HepG2 (cell line): ENCODE measurements around the gene UQCRHL. TPM values are rescaled to one million over a fixed set of nuclear protein-coding genes. Genes with fewer than 3 reads are reported as not detected.

Experiments used
- BRCA1 ChIP-seq: sonication (generic); formaldehyde crosslinking; IDR thresholded peaks from 2 replicates; pipeline ENCODE4 v1.4.0; 2020; ENCODE audit warnings: missing genetic modification reagents
- CENPX ChIP-seq: sonication (generic); formaldehyde crosslinking; IDR thresholded peaks from 2 replicates; pipeline ENCODE4 v1.9.0; 2021; ENCODE audit warnings: mild to moderate bottlenecking, missing genetic modification reagents, moderate library complexity
- HDAC2 ChIP-seq: sonication (generic); formaldehyde crosslinking; IDR thresholded peaks from 2 replicates; pipeline ENCODE4 v1.4.0; 2020; ENCODE audit warnings: missing genetic modification reagents
- KLF12 ChIP-seq: sonication (generic); formaldehyde crosslinking; IDR thresholded peaks from 2 replicates; pipeline ENCODE4 v1.4.0; 2020; ENCODE audit warnings: missing genetic modification reagents, borderline replicate concordance
- KMT2B ChIP-seq: IDR thresholded peaks from 2 replicates; pipeline ENCODE4 v1.6.1; 2016; ENCODE audit warnings: missing genetic modification reagents, missing compliant biosample characterization
- MED13 ChIP-seq: sonication (generic); formaldehyde crosslinking; IDR thresholded peaks from 2 replicates; pipeline ENCODE4 v1.5.0; 2020; ENCODE audit warnings: missing genetic modification reagents
- NKX3-1 ChIP-seq: sonication (generic); formaldehyde crosslinking; IDR thresholded peaks from 2 replicates; pipeline ENCODE4 v1.5.0; 2020; ENCODE audit warnings: missing genetic modification reagents
- RBM39 ChIP-seq: fragments of 200-400 bp; formaldehyde crosslinking; IDR thresholded peaks from one replicate; pipeline ENCODE4 v1.6.1; 2018; ENCODE audit warnings: antibody characterized with exemption, mild to moderate bottlenecking, low read depth, low read length; ENCODE audit not compliant: poor library complexity, severe bottlenecking
- RFX5 ChIP-seq: IDR thresholded peaks from 2 replicates; pipeline ENCODE4 v1.6.1; 2011; ENCODE audit warnings: low read depth, low read length, improper control_type of control experiment
- SALL2 ChIP-seq: sonication (generic); formaldehyde crosslinking; IDR thresholded peaks from 2 replicates; pipeline ENCODE4 v1.8.1; 2023; ENCODE audit warnings: mild to moderate bottlenecking, missing genetic modification reagents, inconsistent platforms
- SNRNP70 ChIP-seq: fragments of 200-400 bp; formaldehyde crosslinking; IDR thresholded peaks from 2 replicates; pipeline ENCODE4 v1.6.1; 2017; ENCODE audit warnings: mild to moderate bottlenecking, low read depth, low read length, moderate library complexity
- TRIM22 ChIP-seq: fragments of 450-650 bp; IDR thresholded peaks from 2 replicates; pipeline ENCODE4 v1.6.1; 2017
- ZBTB1 ChIP-seq: sonication (generic); formaldehyde crosslinking; IDR thresholded peaks from 2 replicates; pipeline ENCODE4 v1.4.0; 2020; ENCODE audit warnings: missing genetic modification reagents, borderline replicate concordance
- ZFP41 ChIP-seq: sonication (generic); formaldehyde crosslinking; IDR thresholded peaks from 2 replicates; pipeline ENCODE4 v1.4.0; 2020; ENCODE audit warnings: mild to moderate bottlenecking, missing genetic modification reagents, borderline replicate concordance
- ZNF263 ChIP-seq: sonication (generic); formaldehyde crosslinking; IDR thresholded peaks from 2 replicates; pipeline ENCODE4 v1.4.0; 2020; ENCODE audit warnings: missing genetic modification reagents
- ZNF30 ChIP-seq: sonication (generic); formaldehyde crosslinking; IDR thresholded peaks from 2 replicates; pipeline ENCODE4 v1.5.0; 2020; ENCODE audit warnings: mild to moderate bottlenecking, missing genetic modification reagents
- ZNF329 ChIP-seq: sonication (generic); formaldehyde crosslinking; IDR thresholded peaks from 2 replicates; pipeline ENCODE4 v1.9.0; 2021; ENCODE audit warnings: low read depth, mild to moderate bottlenecking, missing genetic modification reagents
- ZNF33A ChIP-seq: sonication (generic); formaldehyde crosslinking; IDR thresholded peaks from 2 replicates; pipeline ENCODE4 v1.5.1; 2020; ENCODE audit warnings: missing genetic modification reagents, mild to moderate bottlenecking, moderate library complexity, borderline replicate concordance
- ZNF530 ChIP-seq: sonication (generic); formaldehyde crosslinking; IDR thresholded peaks from 2 replicates; pipeline ENCODE4 v1.5.0; 2020; ENCODE audit warnings: low read depth, mild to moderate bottlenecking, missing genetic modification reagents
- ZNF547 ChIP-seq: sonication (generic); formaldehyde crosslinking; IDR thresholded peaks from 2 replicates; pipeline ENCODE4 v1.5.1; 2020; ENCODE audit warnings: mild to moderate bottlenecking, missing genetic modification reagents
- ZNF724P ChIP-seq: sonication (generic); formaldehyde crosslinking; IDR thresholded peaks from 2 replicates; pipeline ENCODE4 v1.8.0; 2022; ENCODE audit warnings: missing genetic modification reagents, borderline replicate concordance
- ZSCAN25 ChIP-seq: sonication (generic); formaldehyde crosslinking; IDR thresholded peaks from 2 replicates; pipeline ENCODE4 v1.8.0; 2022; ENCODE audit warnings: mild to moderate bottlenecking, missing genetic modification reagents
- ZSCAN31 ChIP-seq: sonication (generic); formaldehyde crosslinking; IDR thresholded peaks from 2 replicates; pipeline ENCODE4 v1.5.0; 2020; ENCODE audit warnings: low read depth, mild to moderate bottlenecking, missing genetic modification reagents
- polyA plus RNA-seq, 8 experiments: library from polyadenylated mRNA; depleted of rRNA in 3 of 8; stranded (reverse) in 7 of 8; unstranded in 1 of 8; fragments of >200 nt; fragmentation: Illumina TruSeq in 4 of 8; extraction: Trizol in 4 of 8; gene quantifications; 2 replicates each; pipeline versions ENCODE4 v1.2.1 to v1.2.3, GENCODE V29; 2011 to 2016; ENCODE audit warnings: low read depth in 4 of 8, missing spikeins in 1 of 8, mixed read lengths in 1 of 8; ENCODE audit not compliant: insufficient read depth in 1 of 8
- total RNA-seq, 5 experiments: library from RNA; depleted of rRNA; stranded (reverse); fragments of >200 nt; fragmentation: Illumina TruSeq; extraction: Trizol; gene quantifications; 2 replicates each; pipeline ENCODE4 v1.2.3, GENCODE V29; 2016; ENCODE audit warnings: low read depth in 1 of 5
- TF ChIP-seq, protein P1 (sequence below), 2 experiments: sonication (generic) in 1 of 2; formaldehyde crosslinking in 1 of 2; IDR thresholded peaks; 2 replicates each; pipeline versions ENCODE4 v1.4.0 to v1.6.1; 2016 to 2020; ENCODE audit warnings: borderline replicate concordance in 1 of 2, low read depth in 1 of 2, mild to moderate bottlenecking in 1 of 2, missing genetic modification reagents in 1 of 2
- TF ChIP-seq, protein P2 (sequence below): sonication (generic); formaldehyde crosslinking; conservative IDR thresholded peaks from 2 replicates; pipeline ENCODE4 v1.8.0; 2022; ENCODE audit warnings: missing genetic modification reagents

Gene UQCRHL
- total and polyA plus RNA-seq, 2 of the 13 experiments (the other 11 are each of a cell fraction or from before 2014, with no cell fraction given) = 1.8 to 2.3 TPM

- TF ChIP-seq, protein P1, sequence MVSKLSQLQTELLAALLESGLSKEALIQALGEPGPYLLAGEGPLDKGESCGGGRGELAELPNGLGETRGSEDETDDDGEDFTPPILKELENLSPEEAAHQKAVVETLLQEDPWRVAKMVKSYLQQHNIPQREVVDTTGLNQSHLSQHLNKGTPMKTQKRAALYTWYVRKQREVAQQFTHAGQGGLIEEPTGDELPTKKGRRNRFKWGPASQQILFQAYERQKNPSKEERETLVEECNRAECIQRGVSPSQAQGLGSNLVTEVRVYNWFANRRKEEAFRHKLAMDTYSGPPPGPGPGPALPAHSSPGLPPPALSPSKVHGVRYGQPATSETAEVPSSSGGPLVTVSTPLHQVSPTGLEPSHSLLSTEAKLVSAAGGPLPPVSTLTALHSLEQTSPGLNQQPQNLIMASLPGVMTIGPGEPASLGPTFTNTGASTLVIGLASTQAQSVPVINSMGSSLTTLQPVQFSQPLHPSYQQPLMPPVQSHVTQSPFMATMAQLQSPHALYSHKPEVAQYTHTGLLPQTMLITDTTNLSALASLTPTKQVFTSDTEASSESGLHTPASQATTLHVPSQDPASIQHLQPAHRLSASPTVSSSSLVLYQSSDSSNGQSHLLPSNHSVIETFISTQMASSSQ (IDR thresholded peaks at IDR 0.05; ENCODE audit: low read depth) = 0 out of 2 replicates have a peak, but pooled peaks have one; percentile 2
- TF ChIP-seq, protein P1 (CRISPR knock-in tag; IDR thresholded peaks at IDR 0.05; ENCODE audit: borderline replicate concordance) = no peak
- TF ChIP-seq ZNF30 (CRISPR knock-in tag) = 0 out of 2 replicates have a peak, but pooled peaks have one; percentile 35
- no peak for TF ChIP-seq ZSCAN31 (CRISPR knock-in tag)
- TF ChIP-seq ZNF329 (CRISPR knock-in tag) = no peak
- no peak for TF ChIP-seq CENPX (CRISPR knock-in tag)
- TF ChIP-seq ZSCAN25 = peak; percentile 25; the same call in 1 of the 2 replicates
- no peak for TF ChIP-seq BRCA1
- TF ChIP-seq RBM39 = no peak
- TF ChIP-seq KLF12 (CRISPR knock-in tag) = no peak
- TF ChIP-seq, protein P2, sequence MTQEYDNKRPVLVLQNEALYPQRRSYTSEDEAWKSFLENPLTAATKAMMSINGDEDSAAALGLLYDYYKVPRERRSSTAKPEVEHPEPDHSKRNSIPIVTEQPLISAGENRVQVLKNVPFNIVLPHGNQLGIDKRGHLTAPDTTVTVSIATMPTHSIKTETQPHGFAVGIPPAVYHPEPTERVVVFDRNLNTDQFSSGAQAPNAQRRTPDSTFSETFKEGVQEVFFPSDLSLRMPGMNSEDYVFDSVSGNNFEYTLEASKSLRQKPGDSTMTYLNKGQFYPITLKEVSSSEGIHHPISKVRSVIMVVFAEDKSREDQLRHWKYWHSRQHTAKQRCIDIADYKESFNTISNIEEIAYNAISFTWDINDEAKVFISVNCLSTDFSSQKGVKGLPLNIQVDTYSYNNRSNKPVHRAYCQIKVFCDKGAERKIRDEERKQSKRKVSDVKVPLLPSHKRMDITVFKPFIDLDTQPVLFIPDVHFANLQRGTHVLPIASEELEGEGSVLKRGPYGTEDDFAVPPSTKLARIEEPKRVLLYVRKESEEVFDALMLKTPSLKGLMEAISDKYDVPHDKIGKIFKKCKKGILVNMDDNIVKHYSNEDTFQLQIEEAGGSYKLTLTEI (CRISPR knock-in tag) = no peak
- no peak for TF ChIP-seq HDAC2 (CRISPR knock-in tag)
- no peak for TF ChIP-seq ZNF33A (CRISPR knock-in tag)
- TF ChIP-seq ZNF263 = no peak
- no peak for TF ChIP-seq ZBTB1 (CRISPR knock-in tag)
- no peak for TF ChIP-seq NKX3-1 (CRISPR knock-in tag)
- TF ChIP-seq ZFP41 (CRISPR knock-in tag) = no peak
- TF ChIP-seq SNRNP70 = no peak
- TF ChIP-seq ZNF724P = 0 out of 2 replicates have a peak, but pooled peaks have one; percentile 74
- no peak for TF ChIP-seq RFX5
- no peak for TF ChIP-seq KMT2B
- no peak for TF ChIP-seq ZNF530 (CRISPR knock-in tag)
- TF ChIP-seq MED13 (CRISPR knock-in tag) = no peak
- no peak for TF ChIP-seq ZNF547 (CRISPR knock-in tag)
- TF ChIP-seq SALL2 (CRISPR knock-in tag) = no peak
- TF ChIP-seq TRIM22 = no peak
Measured at GRCh38 chr1:15835205-15835740, 27.8 kb upstream of the UQCRHL start (continued).
